GM19099 (cell line): ENCODE data around the gene GSTM4.

Experiments
- POLR2A ChIP-seq: IDR thresholded peaks from 3 replicates; pipeline ENCODE4 v1.6.1; 2011; ENCODE audit warnings: low read depth; ENCODE audit not compliant: insufficient read length; ENCODE audit errors: extremely low read depth

The GSTM4 gene

DNA sequence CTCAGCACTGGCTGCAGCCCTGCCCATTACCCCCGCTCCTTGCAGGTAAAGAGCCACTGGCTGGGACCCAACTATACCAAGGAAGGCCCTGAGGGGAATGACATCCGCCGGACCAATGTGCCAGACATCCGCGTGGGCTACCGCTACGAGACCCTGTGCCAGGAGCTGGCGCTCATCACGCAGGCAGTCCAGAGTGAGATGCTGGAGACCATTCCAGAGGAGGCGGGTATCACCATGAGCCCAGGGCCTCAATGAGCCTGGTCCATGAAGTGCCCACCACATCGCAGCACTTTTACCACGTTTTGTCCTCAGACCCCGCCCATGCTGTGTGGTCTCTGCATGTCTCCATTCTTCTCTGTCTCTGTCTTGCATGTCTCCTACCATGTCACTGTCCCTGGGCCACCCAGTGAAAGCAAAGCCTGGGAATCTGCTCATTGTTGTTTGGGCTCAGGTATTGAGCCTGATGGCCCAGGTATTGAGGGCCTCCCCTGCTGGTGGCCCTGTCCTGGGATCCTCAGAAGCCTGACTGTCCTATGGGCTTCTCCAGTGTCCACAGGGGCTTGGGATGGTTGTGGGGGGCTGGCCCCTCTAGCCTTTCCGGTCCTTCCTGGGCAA lies 24.9 kb upstream of the GSTM4 start:
- no peak for TF ChIP-seq POLR2A

DNA sequence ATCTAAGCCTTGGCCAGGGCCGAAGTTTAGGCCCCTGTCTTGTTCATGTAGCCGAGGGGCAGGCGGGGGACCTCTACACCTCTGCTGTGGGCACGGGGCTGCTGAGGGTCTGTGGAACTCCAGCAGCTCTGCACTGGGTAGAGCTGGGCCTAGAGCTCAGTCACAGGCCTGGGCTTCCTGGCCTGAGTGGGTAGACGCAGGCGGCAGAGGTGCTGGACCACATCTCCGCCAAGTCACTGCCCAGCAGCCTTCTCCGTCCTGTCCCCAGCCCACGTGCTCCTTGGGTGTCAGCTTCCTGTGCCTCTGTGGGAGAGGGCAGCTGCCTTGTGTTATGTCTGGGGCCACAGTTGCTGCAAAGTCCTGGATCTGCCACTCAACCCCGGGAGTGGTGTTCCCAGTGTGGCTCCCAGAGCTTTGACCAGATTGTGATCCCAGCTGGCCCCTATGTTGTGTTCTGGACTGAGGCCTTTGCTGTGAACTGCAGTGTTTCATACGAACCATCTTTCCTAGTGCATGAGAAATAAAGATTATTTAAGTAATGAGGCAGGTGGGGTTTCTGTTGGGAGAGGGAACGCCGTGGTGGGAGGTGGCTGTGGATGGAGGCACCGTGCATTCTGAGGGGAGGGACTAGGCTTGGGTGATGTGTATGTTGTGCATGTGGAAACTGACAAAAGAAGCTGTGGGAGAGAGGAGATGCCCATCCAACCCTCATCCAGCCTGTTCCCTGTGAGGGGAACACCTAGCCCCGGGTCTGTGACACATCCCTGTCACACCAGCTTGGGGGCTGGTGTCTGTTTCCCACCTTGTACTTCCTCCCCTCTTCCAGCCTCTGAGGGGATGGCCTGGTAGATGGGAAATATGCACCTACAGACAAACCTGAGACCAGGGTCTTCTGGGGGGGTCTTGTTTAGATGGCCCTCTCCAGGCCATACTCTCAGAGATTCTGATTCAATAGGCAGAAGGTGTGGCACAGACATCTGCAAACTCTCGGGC lies 24.1 kb upstream of the GSTM4 start:
- no peak for TF ChIP-seq POLR2A

DNA sequence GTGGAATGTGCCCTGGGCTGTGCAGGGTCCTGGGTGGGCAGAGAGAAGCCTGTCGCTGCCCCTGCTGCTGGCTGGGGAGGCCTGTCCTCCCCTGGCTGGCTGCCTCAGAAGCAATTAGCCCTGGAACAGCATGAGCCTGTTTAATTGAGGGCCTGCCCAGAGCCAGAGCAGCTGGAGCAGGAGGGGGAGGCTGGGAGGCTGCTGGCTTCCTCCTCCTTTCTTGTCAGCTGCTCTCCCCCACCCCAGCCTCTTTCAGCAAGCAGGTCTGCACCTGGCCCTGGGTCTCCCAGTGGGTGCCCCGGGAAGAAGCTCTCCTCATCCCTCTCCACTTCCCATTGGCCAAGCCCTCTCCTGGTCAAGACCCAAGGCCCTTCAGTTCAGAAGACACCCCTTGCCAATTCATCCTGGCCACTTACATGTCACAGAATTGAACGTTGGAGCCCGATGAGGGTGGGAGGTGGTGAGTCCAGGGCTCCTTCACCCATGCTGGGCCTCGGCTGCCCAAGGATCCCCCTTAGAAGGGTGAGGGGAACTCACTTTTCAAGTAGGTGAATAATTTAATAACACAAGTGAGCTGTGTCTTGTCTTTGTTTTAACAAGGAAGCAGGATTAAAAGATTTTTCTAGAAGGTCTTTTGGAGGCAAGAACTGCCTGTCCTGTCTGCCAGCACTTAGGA lies 23.1 kb upstream of the GSTM4 start:
- no peak for TF ChIP-seq POLR2A

DNA sequence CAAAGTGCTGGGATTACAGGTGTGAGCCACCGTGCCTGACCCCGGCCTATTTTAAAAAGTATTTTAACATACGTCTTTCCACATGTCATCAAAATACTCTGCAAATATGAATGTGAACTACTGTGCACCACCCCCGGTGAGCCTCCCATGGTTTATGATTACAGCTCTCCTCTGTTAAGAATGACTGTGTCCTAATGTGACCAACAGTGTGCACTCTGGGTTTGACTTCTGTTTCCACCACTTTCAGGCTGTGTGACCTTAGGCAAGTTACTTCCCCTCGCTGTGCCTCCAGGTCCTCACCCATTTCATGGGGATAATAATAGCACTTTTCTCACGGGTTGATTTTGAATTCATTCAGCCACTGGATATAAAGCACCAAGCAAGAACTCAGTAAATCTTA lies 21.6 kb upstream of the GSTM4 start:
- no peak for TF ChIP-seq POLR2A

DNA sequence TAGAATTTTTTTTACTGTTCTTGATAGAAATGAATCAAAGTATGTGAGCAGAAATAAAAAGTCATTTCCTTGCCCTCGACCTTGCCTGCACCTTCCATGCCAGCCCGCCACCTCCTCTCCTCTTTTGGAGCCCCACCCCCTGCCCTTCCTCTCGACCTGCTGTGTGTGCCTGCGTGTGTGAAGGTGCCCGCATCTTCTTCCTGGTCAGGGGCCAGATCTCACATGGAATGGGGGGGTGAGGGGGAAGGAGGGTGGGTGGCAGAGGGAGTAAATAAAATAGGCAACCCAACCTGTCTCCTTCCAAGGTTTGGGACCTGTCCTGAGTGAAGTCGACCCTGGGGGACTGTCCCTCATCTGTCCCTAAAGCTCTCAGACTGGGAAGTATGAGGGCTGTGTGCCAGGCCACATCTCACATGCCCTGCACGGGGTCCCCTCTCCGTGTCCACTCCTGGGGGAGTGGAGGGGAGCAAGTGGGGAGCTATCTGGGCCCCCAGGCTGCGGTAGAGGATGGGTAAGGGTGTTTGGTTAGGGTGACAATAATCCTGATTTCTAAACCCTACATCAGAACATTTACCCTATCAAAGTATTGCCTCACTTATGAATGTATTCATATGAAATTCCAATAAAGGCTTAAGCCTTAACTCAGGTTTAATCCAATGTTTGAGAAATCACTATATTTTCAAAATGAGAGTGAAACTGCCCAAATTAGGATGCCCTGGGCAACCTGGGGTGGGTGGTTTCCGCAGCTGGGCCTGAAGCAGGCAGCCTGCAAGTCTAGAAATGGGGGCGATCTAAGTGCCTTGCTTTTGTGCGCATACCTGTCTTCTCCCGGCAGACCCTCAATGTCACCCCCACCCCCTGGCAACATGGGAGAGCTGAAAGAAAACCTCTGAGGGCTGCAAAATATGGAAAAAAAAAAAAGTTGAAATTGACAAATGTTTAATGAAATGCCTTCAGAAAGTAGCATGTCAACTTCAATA lies 20.8 kb upstream of the GSTM4 start:
- no peak for TF ChIP-seq POLR2A

DNA sequence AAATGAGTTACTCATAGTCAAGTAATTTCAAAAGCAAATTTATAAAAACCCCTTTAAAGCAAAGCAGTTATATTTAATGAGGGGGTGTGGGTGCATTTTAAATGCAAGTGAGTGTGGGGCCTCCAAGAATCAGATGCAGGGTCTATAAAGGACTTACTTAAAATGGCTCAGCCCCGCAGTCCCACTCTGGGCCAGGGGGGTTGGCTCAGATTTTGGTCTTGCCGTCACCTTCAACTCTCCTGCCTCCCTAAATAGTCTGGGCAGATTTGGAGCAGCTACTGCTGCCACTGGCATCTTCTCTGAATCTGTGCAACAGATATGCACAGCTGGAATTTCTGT lies 20.1 kb upstream of the GSTM4 start:
- no peak for TF ChIP-seq POLR2A

DNA sequence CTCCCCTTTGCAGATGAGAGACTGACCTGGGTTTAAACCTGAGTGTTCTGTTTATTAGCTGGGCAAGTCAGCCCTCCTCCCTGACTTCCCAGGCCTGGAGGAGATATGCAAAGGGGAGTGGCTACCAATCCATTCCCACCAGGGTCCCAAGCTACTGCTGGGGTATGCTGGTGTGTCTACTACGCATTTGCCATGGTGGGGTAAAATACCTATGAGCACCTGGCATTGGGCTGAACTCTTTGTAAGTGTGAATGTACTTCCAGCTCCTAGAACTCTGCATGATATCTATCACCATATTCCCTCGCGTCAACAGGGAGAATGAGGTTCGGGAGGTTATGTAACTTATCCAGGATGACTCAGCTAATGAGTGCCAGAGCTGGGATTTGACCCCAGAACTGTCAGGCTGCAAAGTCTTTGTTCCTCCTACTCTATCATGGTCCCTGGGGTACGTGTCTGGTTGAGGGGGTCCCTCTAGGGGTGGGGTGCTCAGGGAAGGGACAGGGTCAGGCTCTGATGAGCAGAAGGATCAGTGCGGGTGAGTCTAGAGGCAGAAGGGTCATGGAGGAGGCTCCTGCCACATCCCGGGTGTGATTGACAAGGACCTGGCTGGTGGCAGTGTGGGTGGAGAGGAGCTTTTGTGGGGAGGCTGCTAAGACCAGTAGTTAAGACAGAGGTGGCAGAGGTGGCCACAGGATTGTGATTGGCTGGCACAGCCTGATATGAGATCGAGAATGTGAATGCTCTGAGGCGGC lies 19.5 kb upstream of the GSTM4 start:
- TF ChIP-seq POLR2A, result no peak

DNA sequence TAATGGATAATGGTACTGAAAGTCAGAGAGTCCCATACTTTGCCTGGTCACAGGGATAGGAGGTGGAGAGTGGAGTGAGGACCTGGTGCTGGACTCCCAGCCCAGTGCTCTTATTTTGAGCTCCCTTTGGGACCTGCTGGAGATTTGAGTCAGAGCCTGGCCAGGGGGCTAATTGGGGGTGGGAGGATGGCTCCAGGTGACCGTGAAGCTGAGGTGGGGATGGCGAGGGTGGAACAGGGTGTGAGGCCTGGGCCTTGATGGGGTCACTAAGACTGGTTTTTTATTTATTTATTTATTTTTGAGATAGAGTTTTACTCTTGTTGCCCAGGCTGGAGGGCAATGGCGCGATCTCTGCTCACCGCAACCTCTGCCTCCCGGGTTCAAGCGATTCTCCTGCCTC lies 18.5 kb upstream of the GSTM4 start:
- TF ChIP-seq POLR2A, result no peak

DNA sequence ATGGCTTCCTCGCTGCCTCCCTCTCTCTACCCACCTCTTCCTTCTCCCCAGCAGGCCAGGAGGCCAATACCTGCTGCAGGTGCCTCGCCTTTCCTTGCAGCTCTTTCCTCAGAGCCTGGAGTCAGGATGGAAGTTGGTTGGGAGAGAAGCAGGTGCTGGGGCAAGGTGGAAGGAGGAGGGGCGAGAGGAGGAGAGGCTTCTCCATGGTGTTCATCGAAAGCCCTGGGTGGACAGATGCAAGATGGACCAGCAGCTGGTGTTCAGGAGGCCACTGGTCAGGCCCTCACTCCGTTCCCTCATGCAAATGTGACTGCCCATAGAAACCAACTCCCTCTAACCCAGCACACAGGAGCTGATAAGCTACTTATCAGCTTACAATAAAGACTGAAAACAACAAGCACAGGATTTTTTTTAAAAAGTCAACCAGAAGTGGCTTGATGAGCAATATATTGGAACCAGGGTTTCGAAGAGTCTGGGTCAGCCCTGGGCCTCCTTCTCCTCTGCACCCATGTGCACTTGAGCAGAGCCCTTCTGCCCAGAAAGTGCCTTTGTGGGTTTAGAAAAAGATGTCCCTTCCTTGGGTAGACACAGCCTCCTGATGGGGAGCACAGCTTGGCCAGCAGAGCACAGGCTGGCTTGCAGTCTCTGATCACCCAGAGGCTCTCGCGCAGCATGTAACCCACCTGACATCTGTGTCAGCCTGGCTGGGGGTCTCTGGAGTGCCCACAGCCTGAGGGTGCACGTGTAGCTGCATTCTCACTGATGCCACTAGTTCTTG lies 16.6 kb upstream of the GSTM4 start:
- TF ChIP-seq POLR2A, result no peak

DNA sequence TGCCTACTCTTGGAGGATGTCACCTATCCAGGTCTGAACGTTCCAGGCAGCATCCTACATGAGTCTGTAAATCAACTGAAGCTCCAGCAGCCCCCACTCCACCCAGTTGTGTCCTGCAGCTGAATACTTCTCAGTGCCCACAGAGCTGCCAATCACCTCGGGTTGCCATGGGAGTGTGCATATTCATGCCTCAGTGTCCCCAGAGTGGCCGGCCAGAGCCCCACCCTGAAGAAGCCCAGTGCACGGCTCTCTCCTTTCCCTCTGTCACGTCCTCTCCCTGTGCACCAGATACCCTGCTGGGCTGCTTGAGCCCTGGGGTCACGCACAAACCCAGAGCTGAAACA lies 16.1 kb upstream of the GSTM4 start:
- TF ChIP-seq POLR2A, result no peak

DNA sequence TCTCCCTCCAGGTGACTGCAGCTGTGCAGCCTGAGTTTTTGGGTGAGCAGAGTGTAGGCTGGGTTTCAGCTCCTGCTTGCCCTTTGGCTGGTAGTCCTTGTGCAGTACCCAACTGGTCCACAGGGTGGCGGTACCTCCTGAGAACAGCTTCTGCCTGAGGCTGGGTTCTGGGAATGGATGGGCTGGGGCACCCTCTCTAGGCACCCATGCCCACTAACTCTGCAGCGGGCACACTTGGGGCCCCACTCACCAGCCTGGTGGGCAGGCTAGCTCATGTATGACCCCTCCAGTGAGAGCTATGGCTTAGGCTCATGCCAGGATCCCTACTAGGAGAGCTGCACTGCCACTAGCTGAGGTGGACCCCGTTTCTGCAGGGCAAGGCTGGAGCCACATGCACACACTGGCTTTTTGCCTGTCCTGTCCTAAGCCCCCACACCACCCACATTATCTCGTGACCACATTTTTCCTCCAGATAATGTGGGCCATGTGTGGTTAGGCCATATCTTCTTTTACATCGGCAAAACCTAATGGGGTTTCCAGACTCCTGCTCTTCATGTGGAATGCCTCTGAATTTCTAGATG lies 15.5 kb upstream of the GSTM4 start:
- no peak for TF ChIP-seq POLR2A

DNA sequence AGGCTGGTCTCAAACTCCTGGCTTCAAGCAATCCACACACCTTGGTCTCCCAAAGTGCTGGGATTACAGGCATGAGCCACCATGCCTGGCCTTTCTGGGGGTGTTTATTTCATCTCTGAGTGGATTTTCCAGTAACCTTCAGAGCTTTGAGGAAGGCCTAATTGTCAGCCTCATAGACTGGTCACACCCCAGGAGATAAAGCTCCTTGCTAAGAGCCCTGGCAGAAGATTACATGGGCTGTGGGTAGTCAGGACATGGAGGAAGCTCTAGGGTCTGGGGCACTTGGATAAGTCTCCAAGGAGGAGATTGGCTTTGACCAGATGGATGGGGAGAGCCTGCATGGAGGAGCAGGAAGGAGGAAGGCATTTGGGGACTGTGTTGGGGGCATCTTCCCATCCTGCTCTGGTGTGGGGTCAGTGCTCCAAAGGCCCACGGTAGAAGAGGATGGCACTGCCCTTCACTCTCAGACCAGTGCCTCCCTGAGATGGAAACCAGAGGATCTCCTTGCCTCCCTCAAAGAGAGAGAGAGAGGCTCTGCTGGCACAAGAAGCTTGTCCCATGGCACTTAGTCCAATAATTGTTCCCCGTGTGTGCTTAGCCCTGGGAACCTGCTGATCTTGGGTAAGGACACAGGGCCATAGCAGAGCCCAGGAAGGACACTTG lies 14.7 kb upstream of the GSTM4 start:
- TF ChIP-seq POLR2A, result no peak
